Naive thymus-derived CD8-positive, alpha-beta T cell (primary cell): ENCODE measurements around the gene POMT1. TPM values are rescaled to one million over a fixed set of nuclear protein-coding genes. Genes with fewer than 3 reads are reported as not detected.

Source experiments
- ATAC-seq, 2 donors: fragments of 150-1000 bp; cut with Tn5 transposase in 1 of 2; sonication (Bioruptor Pico), chemical (Tn5 transposase) in 1 of 2; 1 replicate in 1 of 2; 2 replicates in 1 of 2; pipeline ENCODE4 v1.10.0; 2021; ENCODE audit warnings: mild to moderate bottlenecking in 2 of 2, moderate library complexity in 2 of 2
- POLR2A ChIA-PET: fragments of 350-600 bp; sonication (Branson Sonifier 250); formaldehyde crosslinking; loops from one replicate; lab custom pipeline; 2021; ENCODE audit warnings: antibody characterized with exemption; lab: Charles Lee
- DNase-seq, 10 donors: peaks; one replicate each; pipeline versions ENCODE4 v3.0.0 to v3.0.0-alpha.2; 2020 to 2022
- H3K27ac Mint-ChIP-seq, 10 donors: one replicate each; pipeline ENCODE4 v1.8.0; 2020 to 2022; ENCODE audit warnings: mild to moderate bottlenecking in 10 of 10, mixed read lengths in 10 of 10, moderate library complexity in 4 of 10, inconsistent platforms in 1 of 10
- H3K27me3 Mint-ChIP-seq, 5 donors: one replicate each; pipeline ENCODE4 v1.8.0; 2021 to 2022; ENCODE audit warnings: mixed read lengths in 5 of 5
- H3K36me3 Mint-ChIP-seq, 3 donors: one replicate each; pipeline ENCODE4 v1.8.0; 2020 to 2022; ENCODE audit warnings: mixed read lengths in 3 of 3, mild to moderate bottlenecking in 2 of 3, inconsistent platforms in 1 of 3
- H3K4me1 Mint-ChIP-seq, 4 donors: one replicate each; pipeline ENCODE4 v1.8.0; 2021 to 2022; ENCODE audit warnings: mixed read lengths in 4 of 4
- H3K4me3 Mint-ChIP-seq, 10 donors: one replicate each; pipeline ENCODE4 v1.8.0; 2020 to 2022; ENCODE audit warnings: mild to moderate bottlenecking in 10 of 10, mixed read lengths in 10 of 10, moderate library complexity in 6 of 10, inconsistent platforms in 1 of 10
- H3K9me3 Mint-ChIP-seq, 9 donors: one replicate each; pipeline ENCODE4 v1.8.0; 2020 to 2022; ENCODE audit warnings: mixed read lengths in 9 of 9, mild to moderate bottlenecking in 3 of 9, inconsistent platforms in 1 of 9, moderate library complexity in 1 of 9
- polyA plus RNA-seq, 3 donors: library from polyadenylated mRNA; unstranded; fragments of 300-500 nt; fragmentation: Illumina TruSeq; gene quantifications; one replicate each; pipeline ENCODE4 v1.2.3, GENCODE V29; 2021
- total RNA-seq, 8 experiments: library from RNA in 2 of 8; stranded (reverse) in 2 of 8; gene quantifications; one replicate each; pipeline ENCODE4 v1.2.3 and lab custom pipeline; 2021 to 2026

POMT1 gene
- total and polyA plus RNA-seq, 5 experiments from 2014 or later: 7.4 to 48.9 (median 11.1) TPM

DNA sequence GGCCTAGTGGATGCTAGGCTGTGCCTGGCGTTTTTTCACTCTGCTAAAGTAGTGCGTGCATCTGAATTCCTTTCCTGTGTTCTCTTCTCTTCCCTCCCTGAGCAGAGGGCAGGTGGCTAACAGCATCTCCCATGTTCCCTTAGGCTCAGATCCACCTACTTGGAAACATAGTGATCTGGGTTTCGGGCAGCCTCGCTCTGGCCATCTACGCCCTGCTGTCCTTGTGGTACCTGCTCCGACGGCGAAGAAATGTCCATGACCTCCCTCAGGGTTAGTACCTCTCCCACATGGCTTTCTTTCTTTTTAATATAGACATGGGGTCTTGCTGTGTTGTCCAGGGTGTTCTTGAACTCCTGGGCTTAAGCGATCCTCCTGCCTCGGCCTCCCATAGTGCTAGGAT lies 18.5 kb downstream of the POMT1 start:
- ATAC-seq (no peak), DNase-seq (no peak)
- no peaks in the 10 kb centered on the region for H3K9me3 Mint-ChIP-seq
- H3K4me3 Mint-ChIP-seq: no peak overlapping the region
- H3K4me1 Mint-ChIP-seq: peaks cover 0 to 1% (median 0%) of the 10 kb centered on the region in 4 donors
- POLR2A ChIA-PET: interaction anchor here (0.5 kb wide), 1 partner anchor 329 kb away, joined by 5 read pairs; no protein-coding TSS in a partner anchor
- H3K27ac Mint-ChIP-seq: peak overlapping the region in 2 of 10 donors; percentile 29 to 36
- H3K36me3 Mint-ChIP-seq: peaks cover 0 to 81% (median 12%) of the 10 kb centered on the region in 3 donors
- no peaks in the 10 kb centered on the region for H3K27me3 Mint-ChIP-seq

DNA sequence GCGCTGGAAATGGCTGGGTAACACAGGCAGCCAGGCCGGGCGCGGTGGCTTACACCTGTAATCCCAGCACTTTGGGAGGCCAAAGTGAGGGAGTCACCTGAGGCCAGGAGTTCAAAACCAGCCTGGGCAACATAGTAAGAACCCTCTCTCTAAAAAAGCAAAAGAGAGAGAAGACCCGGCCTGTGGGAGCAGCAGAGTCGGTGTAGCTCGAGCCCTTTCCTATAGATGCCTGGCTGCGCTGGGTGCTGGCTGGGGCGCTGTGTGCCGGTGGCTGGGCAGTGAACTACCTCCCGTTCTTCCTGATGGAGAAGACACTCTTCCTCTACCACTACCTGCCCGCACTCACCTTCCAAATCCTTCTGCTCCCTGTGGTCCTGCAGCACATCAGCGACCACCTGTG lies 19.1 kb downstream of the POMT1 start:
- H3K4me3 Mint-ChIP-seq: no peak overlapping the region
- H3K36me3 Mint-ChIP-seq: peaks cover 0 to 86% (median 12%) of the 10 kb centered on the region in 3 donors
- DNase-seq (no peak), ATAC-seq (no peak)
- no peaks in the 10 kb centered on the region for H3K9me3 Mint-ChIP-seq
- H3K27ac Mint-ChIP-seq: no peak overlapping the region
- peaks cover 0 to 3% (median 0%) of the 10 kb centered on the region in 4 donors for H3K4me1 Mint-ChIP-seq
- no peaks in the 10 kb centered on the region for H3K27me3 Mint-ChIP-seq
- POLR2A ChIA-PET: no interaction called here

DNA sequence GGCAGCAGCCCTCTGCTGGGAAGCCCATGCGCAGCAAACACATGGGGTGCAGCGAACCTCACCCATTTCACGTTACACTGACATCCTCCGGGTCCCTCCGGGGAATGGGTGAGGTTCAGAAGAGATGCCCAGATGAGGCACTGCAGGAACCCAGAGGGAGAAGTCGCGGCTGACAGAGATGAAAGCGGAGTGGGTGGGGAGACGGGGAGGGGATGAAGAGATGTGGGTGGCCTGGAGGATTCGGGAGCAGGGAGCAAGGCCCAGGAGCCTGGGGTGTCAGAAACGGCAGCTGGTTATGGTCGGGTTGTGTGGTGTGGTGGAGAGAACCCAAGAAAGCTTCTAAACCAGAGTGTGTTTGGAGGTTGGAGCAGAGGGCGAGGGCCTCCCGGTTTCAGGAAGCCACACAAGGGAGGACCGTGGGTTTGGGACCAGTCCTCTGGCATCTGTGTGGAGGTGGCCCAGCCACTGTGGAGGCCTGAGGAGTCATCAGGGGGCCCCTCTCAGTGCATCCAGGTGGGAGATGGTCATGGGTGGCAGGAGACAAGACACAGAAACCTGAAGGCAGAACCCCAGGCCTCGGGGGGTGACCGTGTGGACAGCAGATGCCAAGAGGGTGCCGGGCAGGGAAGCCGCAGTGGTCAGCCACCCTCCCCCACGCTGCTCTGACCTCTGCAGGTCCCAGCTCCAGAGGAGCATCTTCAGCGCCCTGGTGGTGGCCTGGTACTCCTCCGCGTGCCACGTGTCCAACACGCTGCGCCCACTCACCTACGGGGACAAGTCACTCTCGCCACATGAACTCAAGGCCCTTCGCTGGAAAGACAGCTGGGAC lies 19.8 kb downstream of the POMT1 start:
- DNase-seq (no peak), ATAC-seq (no peak)
- POLR2A ChIA-PET: interaction anchor here (1.2 to 1.3 kb wide), 2 partner anchors 8 to 9 kb away, joined by 3 read pairs; no protein-coding TSS in a partner anchor
- peaks cover 0 to 87% (median 9%) of the 10 kb centered on the region in 3 donors for H3K36me3 Mint-ChIP-seq
- H3K27me3 Mint-ChIP-seq: no peaks in the 10 kb centered on the region
- no peaks in the 10 kb centered on the region for H3K9me3 Mint-ChIP-seq
- peak overlapping the region in 3 of 10 donors; percentile 32 to 53 (median 47) for H3K27ac Mint-ChIP-seq
- no peak overlapping the region for H3K4me3 Mint-ChIP-seq
- peaks cover 0 to 3% (median under 1%) of the 10 kb centered on the region in 4 donors for H3K4me1 Mint-ChIP-seq

DNA sequence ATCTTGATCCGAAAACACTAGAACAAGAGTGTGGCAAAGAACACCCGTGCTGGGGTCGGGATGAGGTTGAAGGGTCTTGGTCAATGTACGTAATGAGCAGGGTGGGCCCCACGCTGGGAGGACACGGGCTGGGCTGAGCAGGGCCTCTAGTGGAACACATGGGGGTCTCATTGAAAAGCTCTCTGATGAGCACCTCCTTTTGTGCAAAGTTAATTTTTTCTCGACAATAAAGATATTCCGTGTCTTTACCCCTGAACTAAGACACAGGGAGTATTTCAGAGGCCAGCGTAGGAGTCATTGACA lies 20.3 kb downstream of the POMT1 start:
- POLR2A ChIA-PET: interaction anchor here (1.2 to 1.3 kb wide), 2 partner anchors 8 to 10 kb away, joined by 3 read pairs; no protein-coding TSS in a partner anchor
- DNase-seq (no peak), ATAC-seq (no peak)
- Mint-ChIP-seq H3K27me3 (no peaks in the 10 kb centered on the region), H3K4me3 (no peak overlapping the region), H3K9me3 (no peaks in the 10 kb centered on the region), H3K4me1 (peaks cover 0 to 3% (median under 1%) of the 10 kb centered on the region in 4 donors), H3K27ac (peak overlapping the region in 4 of 10 donors; percentile 20 to 47 (median 36)), H3K36me3 (peaks cover 0 to 87% (median 9%) of the 10 kb centered on the region in 3 donors)

DNA sequence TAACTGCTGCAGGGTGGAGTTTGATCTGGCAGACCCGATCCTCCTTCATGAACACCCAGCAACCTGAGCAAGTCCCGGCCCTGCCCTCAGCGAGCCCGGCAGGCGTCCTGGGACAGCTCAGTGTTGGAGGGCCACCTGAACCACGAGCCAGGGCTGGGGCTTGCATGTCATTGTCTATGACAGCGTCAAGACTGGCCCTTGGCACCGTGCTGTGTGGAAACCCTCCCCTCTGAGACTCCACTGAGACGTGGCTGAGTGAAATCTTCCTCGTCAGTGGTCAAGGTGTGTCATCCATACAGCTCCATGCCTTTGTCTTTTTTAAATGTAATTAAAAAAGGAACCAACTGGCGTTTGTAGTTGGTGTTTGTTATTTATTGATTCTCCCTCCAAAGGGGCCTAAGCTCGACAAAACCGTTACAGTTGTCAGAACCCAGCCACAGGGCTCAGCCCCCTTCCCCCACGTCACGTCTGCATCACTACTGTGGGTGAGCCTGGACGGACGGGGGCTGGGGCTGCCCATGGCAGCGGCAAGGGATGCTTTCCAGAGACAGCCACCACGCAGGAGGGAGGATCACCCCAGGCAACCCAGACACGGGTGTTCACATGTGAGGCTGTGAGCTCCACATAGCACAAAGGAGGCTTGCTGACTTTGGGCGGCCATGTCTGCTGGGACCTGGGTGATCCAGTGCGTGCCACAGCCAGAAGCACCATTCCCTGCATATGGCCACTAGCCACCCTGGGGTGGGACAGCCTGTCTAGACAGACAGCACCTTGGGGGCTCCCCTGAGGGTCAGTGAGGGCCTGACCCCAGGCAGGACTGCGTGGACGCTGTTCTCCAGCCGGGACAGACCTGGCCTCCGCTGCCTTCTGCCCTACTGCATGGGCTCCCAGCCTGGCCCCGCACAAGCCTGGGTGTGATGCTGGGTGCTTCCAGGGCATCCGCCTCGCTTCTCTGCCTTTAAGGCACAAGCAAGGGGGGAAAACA lies 21.0 kb downstream of the POMT1 start:
- Mint-ChIP-seq H3K27me3 (no peaks in the 10 kb centered on the region), H3K36me3 (peaks cover 0 to 87% (median 10%) of the 10 kb centered on the region in 3 donors), H3K4me1 (peaks cover 2 to 8% (median 5%) of the 10 kb centered on the region in 4 donors), H3K27ac (peak overlapping the region in 1 of 10 donors; percentile 41), H3K4me3 (no peak overlapping the region), H3K9me3 (no peaks in the 10 kb centered on the region)
- ATAC-seq (no peak), DNase-seq (no peak)
- POLR2A ChIA-PET: interaction anchor here (1.2 to 1.3 kb wide), 2 partner anchors 9 to 10 kb away, joined by 3 read pairs; no protein-coding TSS in a partner anchor

DNA sequence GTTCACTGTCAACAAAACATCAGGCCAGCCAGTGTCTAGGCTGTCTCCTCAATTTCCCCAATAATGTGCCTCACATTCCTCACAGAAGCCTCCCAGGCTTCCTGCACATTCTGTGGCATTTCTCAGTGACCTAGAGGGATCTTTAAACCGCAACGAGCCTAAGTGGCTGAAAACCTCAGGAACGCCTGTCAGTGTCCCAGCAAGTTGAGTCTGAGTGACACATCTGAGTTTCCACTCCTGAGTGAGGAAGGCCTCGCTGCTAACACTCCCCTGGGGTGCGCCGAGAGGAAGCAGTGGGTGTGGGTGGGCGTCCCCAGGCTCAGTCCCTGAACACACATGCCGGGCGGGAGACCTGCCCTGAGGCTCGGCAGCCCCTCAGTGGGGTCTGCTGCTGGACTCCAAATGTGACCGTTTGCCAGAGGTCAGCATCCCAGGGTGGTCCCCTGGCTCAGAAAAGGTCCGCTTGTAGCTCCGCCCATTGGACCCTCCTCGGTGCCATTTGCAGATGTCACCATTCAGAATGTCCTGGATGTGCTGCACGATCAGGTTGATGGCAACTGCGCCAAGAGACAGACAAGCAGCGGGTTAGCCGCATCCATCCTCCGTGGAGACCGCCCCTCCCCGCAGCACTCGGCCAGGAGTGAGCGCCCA lies 22.1 kb downstream of the POMT1 start:
- H3K9me3 Mint-ChIP-seq: no peaks in the 10 kb centered on the region
- ATAC-seq: no peak
- POLR2A ChIA-PET: interaction anchor here (0.9 to 1.4 kb wide), 2 partner anchors 10 to 24 kb away, joined by 3 read pairs; no protein-coding TSS in a partner anchor
- no peaks in the 10 kb centered on the region for H3K27me3 Mint-ChIP-seq
- H3K4me3 Mint-ChIP-seq: no peak overlapping the region
- peak overlapping the region in 4 of 10 donors; percentile 15 to 75 (median 53) for H3K27ac Mint-ChIP-seq
- no peak for DNase-seq
- peaks cover 5 to 16% (median 6%) of the 10 kb centered on the region in 4 donors for H3K4me1 Mint-ChIP-seq
- H3K36me3 Mint-ChIP-seq: peaks cover 0 to 79% (median 4%) of the 10 kb centered on the region in 3 donors

DNA sequence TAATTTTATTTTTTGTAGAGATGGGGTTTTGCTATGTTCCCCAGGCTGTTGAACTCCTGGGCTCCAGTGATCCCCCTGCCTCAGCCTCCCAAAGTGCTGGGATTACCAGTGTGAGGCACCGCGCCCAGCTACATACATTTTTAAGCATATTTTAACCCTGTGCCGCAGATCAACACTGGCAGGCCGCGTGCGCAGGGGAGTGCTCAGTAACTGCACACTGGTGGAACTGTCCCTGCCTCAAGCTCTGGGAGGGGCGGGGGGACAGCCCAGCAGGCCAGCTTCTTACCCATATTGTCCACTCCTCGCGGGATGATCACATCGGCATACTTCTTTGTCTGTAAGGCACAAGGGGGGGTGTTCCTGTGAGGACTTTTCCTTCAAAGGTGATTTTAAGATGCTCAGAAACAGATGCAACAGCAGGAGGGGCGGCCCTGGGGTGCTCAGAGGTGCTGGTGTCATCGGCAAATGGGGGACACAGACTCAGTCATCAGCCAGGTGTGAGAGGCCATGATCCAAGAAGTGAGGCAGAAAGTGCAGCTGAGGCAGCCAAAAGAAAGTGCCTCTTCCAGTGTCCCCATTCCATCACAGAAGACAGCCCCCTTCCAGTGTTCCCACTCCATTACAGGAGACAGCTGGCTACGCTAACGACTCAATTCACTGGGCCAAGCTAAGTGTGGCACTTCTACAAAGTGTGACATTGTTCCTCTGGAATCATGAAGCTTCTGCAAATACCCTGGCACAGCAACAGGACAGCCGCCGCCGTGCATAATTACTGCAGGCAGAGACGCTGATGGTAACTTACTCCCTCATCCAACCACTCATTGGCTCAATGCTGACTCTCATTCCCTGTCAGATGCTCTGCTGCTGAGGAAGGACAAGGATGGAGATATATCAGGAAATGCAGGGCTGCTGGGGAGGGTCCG lies 23.2 kb downstream of the POMT1 start:
- no peak for DNase-seq
- peaks cover 0 to 70% (median 4%) of the 10 kb centered on the region in 3 donors for H3K36me3 Mint-ChIP-seq
- no peak overlapping the region for H3K4me3 Mint-ChIP-seq
- no peaks in the 10 kb centered on the region for H3K27me3 Mint-ChIP-seq
- H3K9me3 Mint-ChIP-seq: no peaks in the 10 kb centered on the region
- H3K4me1 Mint-ChIP-seq: peaks cover 6 to 23% (median 10%) of the 10 kb centered on the region in 4 donors
- peak overlapping the region in 4 of 10 donors; percentile 19 to 87 (median 52) for H3K27ac Mint-ChIP-seq
- ATAC-seq: no peak
- POLR2A ChIA-PET: interaction anchor here (0.9 to 1.4 kb wide), 2 partner anchors 11 to 25 kb away, joined by 3 read pairs; no protein-coding TSS in a partner anchor

DNA sequence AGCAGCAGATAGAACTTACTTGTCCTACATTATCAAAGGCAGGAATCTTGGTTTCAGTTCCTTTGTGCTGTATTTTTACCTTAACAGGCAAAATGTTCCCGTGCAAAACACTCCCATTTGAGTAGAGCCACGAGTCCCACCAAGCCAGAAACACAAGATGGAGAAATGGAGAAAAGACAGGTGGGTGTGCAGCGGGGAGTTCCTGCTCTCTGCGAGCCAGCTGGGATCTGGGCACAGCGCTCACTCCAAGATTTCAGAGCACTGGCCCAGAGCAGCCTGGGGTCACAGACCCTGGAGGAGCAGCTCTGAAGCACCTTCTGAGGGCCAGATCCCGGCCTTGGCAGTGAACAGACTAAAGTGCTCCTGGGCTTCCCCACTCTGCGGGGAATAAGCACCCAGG lies 25.5 kb downstream of the POMT1 start:
- Mint-ChIP-seq H3K4me3 (peak overlapping the region; percentile 7 to 77 (median 46)), H3K27me3 (no peaks in the 10 kb centered on the region), H3K36me3 (peaks cover 0 to 52% (median 2%) of the 10 kb centered on the region in 3 donors), H3K27ac (peak overlapping the region in 3 of 10 donors; percentile 62 to 77 (median 67)), H3K4me1 (peaks cover 10 to 26% (median 14%) of the 10 kb centered on the region in 4 donors), H3K9me3 (no peaks in the 10 kb centered on the region)
- DNase-seq: no peak
- POLR2A ChIA-PET: no interaction called here
- ATAC-seq: no peak

DNA sequence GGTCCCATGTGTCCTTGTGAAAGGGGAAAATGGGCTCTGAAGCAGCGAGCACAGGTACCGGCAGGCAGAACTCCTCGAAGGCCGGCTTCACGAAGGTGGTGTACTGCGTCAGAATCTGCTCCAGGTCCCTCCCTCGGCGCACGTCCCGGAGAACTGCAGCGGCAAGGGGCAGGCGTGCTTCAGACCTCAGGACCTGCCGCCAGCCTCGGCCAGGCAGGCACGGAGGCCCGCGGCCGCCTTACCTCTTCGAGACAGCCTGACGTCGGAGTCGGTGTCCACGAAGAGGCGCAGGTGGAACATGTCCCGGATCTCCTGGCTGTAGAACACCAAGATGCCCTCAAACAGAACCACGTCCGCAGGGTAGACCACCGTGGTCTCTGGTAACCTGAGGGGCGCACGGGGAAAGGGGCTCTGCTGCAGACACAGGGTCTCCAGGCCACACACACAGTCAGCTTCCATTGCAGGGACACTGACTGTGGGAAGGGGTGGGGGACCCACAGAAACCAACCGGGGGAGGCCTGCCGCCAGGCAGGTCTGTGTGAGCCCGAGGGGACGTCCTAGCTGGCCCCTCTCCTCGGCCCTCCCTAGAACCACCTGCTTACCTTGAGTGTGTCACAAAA lies 26.3 kb downstream of the POMT1 start:
- H3K4me3 Mint-ChIP-seq: peak overlapping the region in 8 of 10 donors; percentile 43 to 84 (median 76)
- peaks cover 10 to 31% (median 14%) of the 10 kb centered on the region in 4 donors for H3K4me1 Mint-ChIP-seq
- no peaks in the 10 kb centered on the region for H3K9me3 Mint-ChIP-seq
- POLR2A ChIA-PET: no interaction called here
- H3K27ac Mint-ChIP-seq: peak overlapping the region in 3 of 10 donors; percentile 27 to 62 (median 55)
- ATAC-seq (no peak), DNase-seq (no peak)
- H3K27me3 Mint-ChIP-seq: no peaks in the 10 kb centered on the region
- H3K36me3 Mint-ChIP-seq: peaks cover 0 to 46% (median 2%) of the 10 kb centered on the region in 3 donors

DNA sequence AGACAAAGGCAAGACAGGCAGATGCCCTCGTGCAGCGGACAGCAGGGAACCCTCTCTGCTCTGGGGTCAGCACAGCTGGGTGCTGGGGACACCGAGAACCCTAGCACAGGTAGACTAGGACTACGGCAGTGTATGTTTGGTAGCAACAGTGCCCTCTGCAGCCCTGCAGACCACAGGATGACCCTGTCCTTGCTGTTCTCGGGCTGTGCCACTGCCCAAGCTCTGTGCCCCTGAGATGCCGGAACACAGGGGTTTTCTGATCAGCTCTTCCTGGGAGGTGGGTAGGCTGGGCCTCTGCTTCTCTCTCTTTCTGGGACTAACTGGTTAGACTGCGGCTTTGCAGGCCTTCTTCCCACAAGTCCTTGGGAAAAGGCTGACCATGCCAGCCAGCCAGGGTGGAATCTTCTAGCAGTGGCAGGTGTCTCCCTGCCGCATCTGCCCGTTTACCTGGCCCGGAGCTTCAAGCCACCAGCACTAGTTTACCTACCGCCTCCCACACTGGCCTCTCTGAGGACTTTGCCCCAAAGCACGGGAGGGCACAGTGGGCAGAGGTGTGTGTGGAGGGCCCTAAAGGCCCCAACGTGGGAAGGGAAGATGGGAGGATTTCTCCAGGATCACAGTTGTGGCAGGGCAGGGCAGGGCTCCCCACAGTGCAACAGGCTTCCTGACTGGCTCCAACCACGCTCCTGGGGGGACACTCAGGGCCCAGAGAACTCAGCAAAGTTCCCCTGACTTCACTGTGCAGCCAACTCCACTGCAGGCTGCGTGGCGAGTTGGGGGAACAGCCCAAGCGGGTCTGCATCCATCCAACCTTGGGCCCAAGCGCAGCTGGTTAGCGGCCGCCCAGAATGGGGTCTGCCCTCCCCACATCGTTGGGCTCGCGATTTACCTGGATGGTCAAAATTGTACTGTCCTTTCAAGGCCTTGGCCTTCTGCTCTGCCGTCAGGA lies 27.2 kb downstream of the POMT1 start:
- POLR2A ChIA-PET: interaction anchor here (0.6 to 1.5 kb wide), 2 partner anchors 36 to 242 kb away, joined by 3 read pairs; no protein-coding TSS in a partner anchor
- no peak for DNase-seq
- H3K27me3 Mint-ChIP-seq: no peaks in the 10 kb centered on the region

More for the DNA sequence above, 27.2 kb downstream of the POMT1 start:
- H3K36me3 Mint-ChIP-seq: peaks cover 0 to 37% (median 2%) of the 10 kb centered on the region in 3 donors
- peak overlapping the region; percentile 64 to 84 (median 73) for H3K4me3 Mint-ChIP-seq
- no peaks in the 10 kb centered on the region for H3K9me3 Mint-ChIP-seq
- peaks cover 14 to 39% (median 22%) of the 10 kb centered on the region in 4 donors for H3K4me1 Mint-ChIP-seq
- no peak for ATAC-seq
- H3K27ac Mint-ChIP-seq: peak overlapping the region in 8 of 10 donors; percentile 33 to 83 (median 63)
